ENCODE results near the gene ARMH4. TPM values are rescaled to one million over a fixed set of nuclear protein-coding genes. Genes with fewer than 3 reads are reported as not detected.

Gene ARMH4
- total RNA-seq, 1 experiment from 2014 or later, result 42.6 TPM

DNA sequence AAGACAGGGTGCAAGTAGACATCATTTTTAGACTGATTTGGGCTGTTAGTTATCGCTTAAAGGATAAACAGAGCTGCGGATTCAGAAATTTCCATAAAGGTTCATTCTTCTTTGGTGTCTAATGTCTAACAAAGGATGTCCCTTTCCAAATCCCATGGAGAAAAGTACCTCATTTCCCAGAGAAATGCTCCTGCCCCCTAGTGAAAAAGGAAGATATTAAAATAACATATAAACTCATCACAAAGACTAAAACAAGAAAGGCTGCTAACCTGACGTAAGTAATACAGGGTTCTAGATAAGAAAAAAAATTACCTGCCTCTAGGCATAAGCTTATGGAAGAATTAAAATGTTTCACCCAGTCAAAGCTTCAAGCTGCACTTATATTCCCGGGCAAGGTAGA is 22.8 kb downstream of the ARMH4 start:
- peaks cover 5 to 10% of the 10 kb centered on the region in 2 experiments for H3K4me1 Mint-ChIP-seq
- Histone ChIP-seq H3K56ac (ENCODE audit: insufficient read length, low read depth, low read length) (no peak overlapping the region), H4K5ac (ENCODE audit: insufficient read length, low read depth, low read length) (no peak overlapping the region), H2BK15ac (ENCODE audit: low read depth, low read length) (no peak overlapping the region), H3K27ac (ENCODE audit: insufficient read length, low read depth, low read length) (no peak overlapping the region), H3K9me3 (ENCODE audit: control insufficient read depth, low read depth, low read length) (no peaks in the 10 kb centered on the region), H4K8ac (replicated peaks; ENCODE audit: insufficient read length, low read depth, low read length) (no peak overlapping the region), H4K20me1 (ENCODE audit: control insufficient read depth, insufficient read depth, insufficient read length) (no peaks in the 10 kb centered on the region), H3K14ac (ENCODE audit: insufficient read depth, low read length) (no peak overlapping the region), H3K4ac (ENCODE audit: low read depth, low read length) (no peak overlapping the region), H2BK120ac (ENCODE audit: low read depth, low read length, poor library complexity, severe bottlenecking) (no peak overlapping the region), H2AK5ac (ENCODE audit: insufficient read length, low read length) (no peak overlapping the region), H2BK12ac (ENCODE audit: insufficient read length, low read depth, low read length) (no peak overlapping the region), H3K79me2 (ENCODE audit: insufficient read depth, low read length) (no peaks in the 10 kb centered on the region), H3K9ac (ENCODE audit: extremely low read depth, insufficient read length, low read length) (no peak overlapping the region), H3K23me2 (ENCODE audit: insufficient read length, low read depth, low read length, poor library complexity, severe bottlenecking) (no peaks in the 10 kb centered on the region), H3K4me1 (ENCODE audit: insufficient read depth, low read length) (no peaks in the 10 kb centered on the region), H4K91ac (ENCODE audit: insufficient read length, low read depth, low read length) (no peak overlapping the region), H3K27me3 (ENCODE audit: insufficient read depth, low read length) (no peaks in the 10 kb centered on the region), H2AFZ (ENCODE audit: low read length) (no peak overlapping the region), H3K23ac (ENCODE audit: insufficient read length, low read depth, low read length) (no peak overlapping the region), H3K4me2 (ENCODE audit: insufficient read depth, insufficient read length, low read length) (no peak overlapping the region), H3K18ac (ENCODE audit: insufficient read length, low read depth, low read length) (no peak overlapping the region), H3T11ph (ENCODE audit: low read length) (no peak overlapping the region), H2BK20ac (ENCODE audit: low read depth, low read length, poor library complexity, severe bottlenecking) (no peak overlapping the region), H2BK5ac (ENCODE audit: insufficient read length, low read length) (no peak overlapping the region), H3K79me1 (ENCODE audit: insufficient read depth, low read depth, low read length, poor library complexity, severe bottlenecking) (no peaks in the 10 kb centered on the region)
- no peak for DNase-seq
- H3K27ac Mint-ChIP-seq, result no peak overlapping the region
- WGBS (ENCODE audit: extremely low coverage, insufficient read length, low lambda C conversion rate), result no CpG with 5 or more reads among the region's 4 CpGs
- no peak overlapping the region for H3K4me3 Mint-ChIP-seq
- no peaks in the 10 kb centered on the region; the same call in 1 of the 2 replicates for H3K27me3 Mint-ChIP-seq (ENCODE audit: low read depth)
- peaks cover 20 to 57% (median 40%) of the 10 kb centered on the region in 3 experiments for H3K36me3 Mint-ChIP-seq (ENCODE audit: insufficient read depth in 1 of 3, low read depth in 3 of 3)
- H3K9me3 Mint-ChIP-seq, result peaks cover 17 to 18% of the 10 kb centered on the region in 2 experiments
- TF ChIP-seq, protein P1, sequence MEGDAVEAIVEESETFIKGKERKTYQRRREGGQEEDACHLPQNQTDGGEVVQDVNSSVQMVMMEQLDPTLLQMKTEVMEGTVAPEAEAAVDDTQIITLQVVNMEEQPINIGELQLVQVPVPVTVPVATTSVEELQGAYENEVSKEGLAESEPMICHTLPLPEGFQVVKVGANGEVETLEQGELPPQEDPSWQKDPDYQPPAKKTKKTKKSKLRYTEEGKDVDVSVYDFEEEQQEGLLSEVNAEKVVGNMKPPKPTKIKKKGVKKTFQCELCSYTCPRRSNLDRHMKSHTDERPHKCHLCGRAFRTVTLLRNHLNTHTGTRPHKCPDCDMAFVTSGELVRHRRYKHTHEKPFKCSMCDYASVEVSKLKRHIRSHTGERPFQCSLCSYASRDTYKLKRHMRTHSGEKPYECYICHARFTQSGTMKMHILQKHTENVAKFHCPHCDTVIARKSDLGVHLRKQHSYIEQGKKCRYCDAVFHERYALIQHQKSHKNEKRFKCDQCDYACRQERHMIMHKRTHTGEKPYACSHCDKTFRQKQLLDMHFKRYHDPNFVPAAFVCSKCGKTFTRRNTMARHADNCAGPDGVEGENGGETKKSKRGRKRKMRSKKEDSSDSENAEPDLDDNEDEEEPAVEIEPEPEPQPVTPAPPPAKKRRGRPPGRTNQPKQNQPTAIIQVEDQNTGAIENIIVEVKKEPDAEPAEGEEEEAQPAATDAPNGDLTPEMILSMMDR (conservative IDR thresholded peaks at IDR 0.05), result peak; percentile 53; the same call in 2 of the 3 replicates

Measured in H9 (cell line).